ENCODE data around the gene FNBP1L. TPM values are rescaled to one million over a fixed set of nuclear protein-coding genes. Genes with fewer than 3 reads are reported as not detected.

Gene FNBP1L
- total and polyA plus RNA-seq, 2 donors (not counting 1 experiment from before 2014, with no cell fraction given), result 0.86 to 5.4 TPM

DNA sequence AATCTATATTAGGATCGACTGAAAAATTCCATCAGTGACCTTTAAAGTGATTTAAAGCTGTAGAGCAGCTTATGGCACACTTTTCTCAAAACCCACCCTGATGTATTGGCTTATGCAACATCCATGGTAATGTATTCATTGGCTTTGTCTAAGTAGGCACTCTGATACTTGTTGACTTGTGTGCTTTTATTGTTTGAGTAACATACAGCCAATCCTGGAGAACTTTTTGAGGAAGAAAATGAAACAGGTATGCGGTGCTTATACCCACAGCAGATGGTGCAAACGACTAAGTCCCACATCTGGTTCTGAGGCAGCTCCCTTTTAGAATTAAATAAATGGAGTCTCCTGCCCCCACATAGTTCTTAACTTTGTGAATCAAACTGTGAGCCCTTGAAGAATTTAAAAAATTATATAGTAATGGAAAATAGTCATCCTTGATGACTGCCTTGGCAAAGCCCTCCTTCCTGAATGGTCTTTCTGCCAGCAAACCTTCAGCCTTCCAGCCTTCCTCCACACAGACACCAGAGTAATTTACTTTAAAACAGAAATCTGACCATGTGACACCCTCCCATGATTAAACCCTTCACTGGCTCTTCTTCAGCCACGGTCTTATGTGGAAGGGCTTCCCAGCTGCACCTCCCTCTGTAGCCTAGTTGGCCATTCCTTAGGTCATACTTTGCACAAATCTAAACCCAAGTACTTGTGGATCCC is 117.7 kb downstream of the FNBP1L start:
- H3K27me3 Mint-ChIP-seq, result no peaks in the 10 kb centered on the region
- Histone ChIP-seq H3K27me3 (replicated peaks in 1 of 4; ENCODE audit: control extremely low read depth in 1 of 4, control insufficient read depth in 3 of 4, insufficient read depth in 4 of 4, low read length in 3 of 4) (no peaks in the 10 kb centered on the region), H3K9me3 (ENCODE audit: control extremely low read depth in 1 of 3, control insufficient read depth in 2 of 3, insufficient read depth in 1 of 3, low read length in 2 of 3) (no peaks in the 10 kb centered on the region), H3K9ac (ENCODE audit: low read length) (no peak overlapping the region), H3K4me1 (ENCODE audit: control insufficient read depth in 2 of 2, insufficient read depth in 2 of 2, low read length in 2 of 2) (no peaks in the 10 kb centered on the region), H3K79me2 (ENCODE audit: control insufficient read depth, insufficient read depth, low read length) (no peaks in the 10 kb centered on the region), H4K20me1 (ENCODE audit: control insufficient read depth, insufficient read depth, low read length, poor library complexity, severe bottlenecking) (no peaks in the 10 kb centered on the region), H3K36me3 (replicated peaks in 1 of 2; ENCODE audit: control extremely low read depth in 1 of 2, control insufficient read depth in 1 of 2, extremely low read depth in 1 of 2, insufficient read depth in 2 of 2, low read length in 1 of 2) (peaks cover 8 to 40% of the 10 kb centered on the region in 2 experiments), H2AFZ (ENCODE audit: insufficient read depth, low read depth, low read length, poor library complexity, severe bottlenecking) (no peak overlapping the region), H3K27ac (ENCODE audit: low read length in 2 of 2) (no peak overlapping the region), H3K4me2 (replicated peaks; ENCODE audit: low read depth, low read length, poor library complexity, severe bottlenecking) (no peak overlapping the region), H3K4me3 (ENCODE audit: control extremely low read depth in 1 of 5, extremely low read depth in 1 of 5, insufficient read depth in 1 of 5, low read depth in 2 of 5, low read length in 4 of 5) (no peak overlapping the region)
- intact Hi-C loops (cut with micrococcal nuclease), result no loop called here
- DNase-seq, result no peak
- no peak overlapping the region for H3K27ac Mint-ChIP-seq
- H3K4me3 Mint-ChIP-seq, result no peak overlapping the region
- POLR2A ChIA-PET, result no interaction called here
- H3K9me3 Mint-ChIP-seq (ENCODE audit: insufficient read depth), result no peaks in the 10 kb centered on the region
- CTCF ChIA-PET, result no interaction called here
- TF ChIP-seq EZH2 (IDR thresholded peaks at IDR 0.05; ENCODE audit: borderline replicate concordance, insufficient read depth, low read depth, low read length, poor library complexity, severe bottlenecking) (no peak), CTCF (IDR thresholded peaks at IDR 0.05) (no peak)
- no peak for ATAC-seq (ENCODE audit: low read depth)
- whole genome bisulfite sequencing (ENCODE audit: insufficient coverage), result 100% methylated on average over 1 of the region's 4 CpGs
- no peaks in the 10 kb centered on the region for H3K4me1 Mint-ChIP-seq

DNA sequence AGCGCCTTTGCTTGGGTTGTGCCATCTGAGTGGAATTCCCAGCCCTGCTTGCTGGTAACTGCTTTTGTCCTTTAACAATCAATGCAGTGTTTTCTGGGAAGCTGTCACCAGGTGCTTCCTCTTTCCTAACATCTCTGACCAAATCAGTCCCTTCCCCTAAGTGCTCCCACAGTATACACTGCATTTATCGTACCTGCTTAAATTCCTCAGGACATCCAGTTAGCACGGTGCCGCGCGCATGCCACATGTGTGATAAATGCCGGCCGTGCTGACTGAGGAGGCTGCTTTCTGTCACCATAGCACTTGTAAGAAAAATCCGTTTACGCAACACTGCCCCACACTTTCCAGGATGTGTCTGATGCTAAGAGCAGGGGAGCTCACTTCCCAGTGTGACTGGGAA is 118.3 kb downstream of the FNBP1L start:
- Histone ChIP-seq H3K36me3 (replicated peaks in 1 of 2; ENCODE audit: control extremely low read depth in 1 of 2, control insufficient read depth in 1 of 2, extremely low read depth in 1 of 2, insufficient read depth in 2 of 2, low read length in 1 of 2) (peaks cover 8 to 42% of the 10 kb centered on the region in 2 experiments), H3K27me3 (replicated peaks in 1 of 4; ENCODE audit: control extremely low read depth in 1 of 4, control insufficient read depth in 3 of 4, insufficient read depth in 4 of 4, low read length in 3 of 4) (no peaks in the 10 kb centered on the region), H4K20me1 (ENCODE audit: control insufficient read depth, insufficient read depth, low read length, poor library complexity, severe bottlenecking) (no peaks in the 10 kb centered on the region), H3K9ac (ENCODE audit: low read length) (no peak overlapping the region), H3K4me3 (ENCODE audit: control extremely low read depth in 1 of 5, extremely low read depth in 1 of 5, insufficient read depth in 1 of 5, low read depth in 2 of 5, low read length in 4 of 5) (no peak overlapping the region), H3K79me2 (ENCODE audit: control insufficient read depth, insufficient read depth, low read length) (no peaks in the 10 kb centered on the region), H3K27ac (ENCODE audit: low read length in 2 of 2) (no peak overlapping the region), H3K4me1 (ENCODE audit: control insufficient read depth in 2 of 2, insufficient read depth in 2 of 2, low read length in 2 of 2) (no peaks in the 10 kb centered on the region), H3K4me2 (replicated peaks; ENCODE audit: low read depth, low read length, poor library complexity, severe bottlenecking) (no peak overlapping the region), H2AFZ (ENCODE audit: insufficient read depth, low read depth, low read length, poor library complexity, severe bottlenecking) (no peak overlapping the region), H3K9me3 (ENCODE audit: control extremely low read depth in 1 of 3, control insufficient read depth in 2 of 3, insufficient read depth in 1 of 3, low read length in 2 of 3) (no peaks in the 10 kb centered on the region)
- no peak overlapping the region for H3K27ac Mint-ChIP-seq
- no peak for TF ChIP-seq EZH2 (IDR thresholded peaks at IDR 0.05; ENCODE audit: borderline replicate concordance, insufficient read depth, low read depth, low read length, poor library complexity, severe bottlenecking)
- TF ChIP-seq CTCF (IDR thresholded peaks at IDR 0.05), result no peak
- ATAC-seq (ENCODE audit: low read depth) (no peak), DNase-seq (no peak)
- WGBS (ENCODE audit: insufficient coverage), result 87% methylated on average over 8 of the region's 10 CpGs
- intact Hi-C loops (cut with micrococcal nuclease), result no loop called here
- H3K27me3 Mint-ChIP-seq, result no peaks in the 10 kb centered on the region
- no peaks in the 10 kb centered on the region for H3K9me3 Mint-ChIP-seq (ENCODE audit: insufficient read depth)
- POLR2A ChIA-PET, result no interaction called here
- CTCF ChIA-PET, result no interaction called here
- H3K4me3 Mint-ChIP-seq, result no peak overlapping the region
- no peaks in the 10 kb centered on the region for H3K4me1 Mint-ChIP-seq
